NCI-H524 treated with DMSO at 0.1 percent for 48 hours (cell line): ENCODE data around the gene DNER.
"Not testable (repeated sequence)": the region's sequence is repeated elsewhere in the genome, so short reads cannot be mapped to it uniquely, and the experiment has no call there.

ENCODE experiments used
- DNase-seq: peaks from one replicate; lab custom pipeline; 2025; lab: John Stamatoyannopoulos, UW

DNER gene

DNA sequence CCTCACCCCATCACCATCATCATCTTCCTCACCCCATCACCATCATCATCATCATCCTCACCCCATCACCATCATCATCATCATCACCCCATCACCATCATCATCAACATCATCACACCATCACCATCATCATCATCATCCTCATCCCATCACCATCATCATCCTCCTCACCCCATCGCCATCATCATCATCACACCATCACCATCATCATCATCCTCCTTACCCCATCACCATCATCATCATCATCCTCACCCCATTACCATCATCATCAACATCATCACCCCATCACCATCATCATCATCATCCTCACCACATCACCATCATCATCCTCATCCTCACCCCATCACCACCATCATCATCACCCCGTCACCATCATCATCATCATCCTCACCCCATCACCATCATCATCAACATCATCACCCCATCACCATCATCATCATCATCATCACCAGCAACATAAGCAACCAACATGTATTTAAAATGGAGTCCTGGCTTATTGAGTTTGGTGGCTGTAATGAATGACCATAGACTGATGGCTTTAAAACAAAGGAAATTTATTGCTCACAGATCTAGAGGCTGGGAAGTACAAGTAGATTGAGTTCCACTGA lies 150.0 kb downstream of the DNER start:
- DNase-seq, result no peak

DNA sequence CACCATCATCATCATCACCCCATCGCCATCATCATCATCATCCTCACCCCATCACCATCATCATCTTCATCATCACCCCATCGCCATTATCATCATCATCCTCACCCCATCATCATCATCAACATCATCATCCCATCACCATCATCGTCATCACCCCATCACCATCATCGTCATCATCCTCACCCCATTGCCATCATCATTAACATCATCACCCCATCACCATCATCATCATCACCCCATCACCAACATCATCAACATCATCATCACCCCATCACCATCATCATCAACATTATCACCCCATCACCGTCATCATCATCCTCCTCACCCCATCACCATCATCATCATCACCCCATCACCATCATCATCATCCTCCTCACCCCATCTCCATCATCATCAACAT lies 151.0 kb downstream of the DNER start:
- no peak for DNase-seq

- no peak for DNase-seq
These were observed 151.8 kb downstream of the DNER start for GRCh38 chr2:229562472-229563127.

DNA sequence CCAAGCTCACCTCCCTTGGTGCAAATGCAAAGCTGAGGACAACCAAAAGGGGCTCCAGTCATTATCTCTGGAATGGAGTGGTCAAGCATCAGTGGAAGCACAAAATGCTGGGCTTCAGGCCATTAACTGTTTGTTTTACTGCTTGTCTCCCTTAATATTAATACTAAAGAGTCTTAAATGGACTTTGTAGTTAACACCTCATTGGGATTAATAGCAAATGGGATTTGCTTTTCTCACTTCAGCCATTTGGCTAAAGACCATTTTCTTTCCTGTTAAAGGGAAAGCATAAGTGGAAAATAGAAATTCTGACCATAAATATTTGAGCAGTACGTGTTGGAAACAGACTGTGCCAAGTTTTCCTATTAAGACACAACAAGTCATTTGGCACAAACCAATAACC lies 154.4 kb downstream of the DNER start:
- DNase-seq, result no peak

GRCh38 chr2:229553091-229553490 lies 161.3 kb downstream of the DNER start:
- DNase-seq, result no peak

DNA sequence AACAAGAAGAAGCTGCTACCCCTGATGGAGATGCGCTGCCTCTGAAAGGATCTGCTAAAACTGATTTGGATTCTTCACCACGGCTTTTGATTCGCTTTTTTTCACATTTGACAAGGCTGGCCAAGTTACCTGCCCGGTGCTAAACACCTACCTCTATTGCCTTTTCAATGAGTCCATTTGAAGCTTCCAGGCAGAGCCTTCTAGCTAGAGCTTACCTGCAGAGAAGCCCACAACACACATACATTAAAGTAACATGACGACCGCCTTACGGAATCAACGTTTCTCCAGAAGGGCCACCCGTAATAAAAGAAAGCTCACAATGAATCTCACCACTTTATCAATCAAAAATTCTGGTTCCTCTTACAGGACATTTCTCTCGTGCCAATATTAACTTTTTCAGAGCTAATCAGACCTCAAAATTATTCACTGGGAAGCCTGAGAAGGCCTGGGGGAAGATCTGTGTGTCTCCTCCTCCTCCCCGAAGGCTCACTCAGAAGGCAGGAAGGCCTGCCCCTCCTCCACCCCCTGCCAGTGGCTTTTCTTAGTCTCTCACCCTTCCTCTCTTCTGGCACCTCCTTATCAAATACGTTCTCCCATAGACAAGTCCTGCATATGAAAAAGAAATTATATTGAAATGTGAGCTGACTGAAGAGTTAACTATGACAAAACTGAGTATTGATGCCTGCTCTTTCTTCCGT lies 171.0 kb downstream of the DNER start:
- no peak for DNase-seq

DNA sequence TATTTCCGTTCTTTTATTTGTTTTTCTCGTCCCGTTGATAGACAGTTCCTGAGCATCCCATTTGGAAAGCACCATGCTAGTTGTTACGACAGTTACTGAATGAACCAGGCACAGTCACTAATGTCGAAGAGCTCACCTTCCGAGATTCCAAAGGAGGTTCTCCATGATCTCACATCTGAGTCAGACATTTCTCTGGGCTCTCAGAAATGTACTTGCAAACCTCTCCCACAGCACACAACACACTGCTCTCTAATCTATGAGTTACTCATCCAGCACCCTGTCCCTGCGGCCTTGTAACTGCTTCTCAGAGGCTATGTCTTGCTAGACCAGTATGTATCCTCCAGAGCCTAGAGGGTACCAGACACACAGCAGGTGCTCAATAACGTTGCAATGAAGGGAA lies 174.7 kb downstream of the DNER start:
- no peak for DNase-seq

- DNase-seq, result no peak
These were observed 182.8 kb downstream of the DNER start for GRCh38 chr2:229531594-229531993.

DNA sequence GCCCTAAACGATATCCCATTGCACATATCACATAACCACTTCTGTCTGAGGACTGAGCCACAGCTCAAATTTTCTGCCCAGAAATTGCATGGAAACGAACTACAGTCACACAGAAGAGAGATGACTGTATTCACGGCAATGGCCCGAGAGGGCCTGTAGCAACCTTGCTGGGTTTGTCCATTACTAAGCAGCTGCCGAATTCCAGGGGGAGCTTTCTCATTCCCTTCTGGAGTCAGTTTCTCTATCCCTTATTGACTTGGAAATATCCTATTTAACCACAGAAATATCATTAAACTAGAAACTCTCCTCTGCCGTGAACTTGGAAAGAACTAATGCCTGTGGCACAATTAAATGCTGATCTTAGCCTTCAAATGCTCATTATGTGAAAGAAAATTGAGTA lies 183.9 kb downstream of the DNER start:
- DNase-seq, result no peak

- no peak for DNase-seq
These were observed 185.5 kb downstream of the DNER start for GRCh38 chr2:229528846-229529245.

DNA sequence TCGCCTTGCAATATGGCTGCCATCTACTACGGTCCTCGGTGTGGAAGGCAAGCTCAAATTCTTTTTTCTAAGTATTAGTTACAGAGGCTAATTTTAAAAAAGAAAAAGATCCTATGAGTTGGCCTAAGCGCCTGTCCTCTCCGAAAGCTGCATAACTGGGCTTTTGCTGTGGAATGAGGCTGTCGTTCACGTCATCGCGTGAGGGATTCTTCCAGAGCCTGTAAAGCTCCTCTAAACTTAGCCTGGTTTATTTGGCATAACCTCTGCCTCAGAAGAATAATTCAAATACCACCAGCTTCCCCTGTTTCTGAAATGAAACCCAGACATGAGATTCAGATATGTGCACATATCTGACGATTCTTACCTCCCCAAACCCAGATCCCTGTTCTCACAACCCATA lies 187.4 kb downstream of the DNER start:
- no peak for DNase-seq

- DNase-seq, result no peak
These were observed 189.6 kb downstream of the DNER start for GRCh38 chr2:229524799-229525198.

- no peak for DNase-seq
These were observed 190.7 kb downstream of the DNER start for GRCh38 chr2:229523663-229524062.

DNA sequence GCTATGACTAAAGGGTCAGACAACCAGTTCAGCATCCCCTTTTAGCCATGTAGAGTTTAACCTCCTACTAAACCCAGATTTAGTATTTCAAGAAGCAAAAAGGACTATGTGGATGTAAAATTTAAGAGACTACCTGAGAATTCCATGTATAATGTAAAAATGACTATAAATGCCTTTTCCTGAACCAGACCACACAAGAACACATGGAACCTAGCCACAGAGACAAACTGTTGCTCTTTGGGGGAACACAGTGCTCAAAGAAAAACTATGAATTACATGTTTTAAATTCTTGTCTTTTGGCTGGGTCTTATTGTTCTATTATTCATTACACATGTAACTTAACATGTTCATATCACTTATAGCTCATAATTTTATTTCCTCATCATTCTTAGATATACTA lies 192.8 kb downstream of the DNER start:
- no peak for DNase-seq

- DNase-seq, result no peak
These were observed 193.7 kb downstream of the DNER start for GRCh38 chr2:229520691-229521096.

DNA sequence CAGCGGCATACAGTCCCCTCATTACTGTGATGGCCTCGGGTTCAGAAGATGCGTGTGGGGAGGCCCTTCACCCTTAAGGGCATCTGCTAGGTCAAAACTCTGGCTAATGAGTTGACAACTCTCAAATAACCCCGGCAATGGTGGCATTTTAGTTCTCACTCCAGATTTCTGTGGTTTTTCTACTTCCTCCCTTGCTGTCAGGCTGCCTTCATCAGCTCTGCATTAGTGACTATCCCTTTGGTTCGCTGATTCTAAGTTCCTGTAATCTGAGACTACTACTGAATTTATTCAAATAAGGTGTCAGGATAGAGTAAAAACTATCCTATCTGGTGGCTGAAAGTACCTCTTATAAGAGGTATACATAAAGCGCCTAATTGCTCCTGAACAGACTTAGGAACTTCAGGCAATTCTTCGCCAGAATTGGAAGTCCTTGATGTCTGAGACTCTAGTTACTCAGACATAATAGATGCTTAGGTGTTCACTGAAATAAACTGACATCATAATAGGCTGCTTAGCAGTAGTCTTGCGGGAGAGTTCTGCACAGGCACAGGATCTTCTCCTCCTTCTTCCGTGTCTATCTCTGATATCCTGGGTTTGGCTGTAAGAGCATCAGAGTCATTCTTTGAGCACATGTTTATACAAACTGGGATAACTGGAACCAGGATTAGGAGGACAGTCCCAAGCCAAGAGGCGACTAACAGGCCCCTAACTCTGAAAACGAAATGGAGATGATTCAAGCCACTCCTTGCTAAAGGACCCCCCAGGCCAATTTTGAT lies 194.5 kb downstream of the DNER start:
- no peak for DNase-seq

- no peak for DNase-seq
These were observed 200.0 kb downstream of the DNER start for GRCh38 chr2:229514273-229514895.

DNA sequence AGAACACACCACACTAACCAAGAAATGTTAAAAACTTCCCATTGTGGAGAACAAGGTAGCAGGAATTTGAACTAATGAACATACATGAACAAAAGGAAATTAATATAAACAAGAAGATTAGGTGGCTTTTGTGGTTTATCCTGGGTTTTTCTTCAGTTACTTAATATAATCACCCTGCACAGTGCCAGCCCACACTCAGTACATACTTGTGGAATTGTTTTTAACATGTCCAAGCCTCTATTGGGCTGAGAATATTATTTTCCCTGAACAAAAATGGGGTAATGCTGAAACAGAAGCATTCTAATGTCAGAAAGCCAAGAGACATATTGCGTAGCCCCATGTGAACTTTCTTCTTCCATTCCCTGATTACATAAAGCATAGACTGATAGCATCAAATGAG lies 202.8 kb downstream of the DNER start:
- no peak for DNase-seq

DNA sequence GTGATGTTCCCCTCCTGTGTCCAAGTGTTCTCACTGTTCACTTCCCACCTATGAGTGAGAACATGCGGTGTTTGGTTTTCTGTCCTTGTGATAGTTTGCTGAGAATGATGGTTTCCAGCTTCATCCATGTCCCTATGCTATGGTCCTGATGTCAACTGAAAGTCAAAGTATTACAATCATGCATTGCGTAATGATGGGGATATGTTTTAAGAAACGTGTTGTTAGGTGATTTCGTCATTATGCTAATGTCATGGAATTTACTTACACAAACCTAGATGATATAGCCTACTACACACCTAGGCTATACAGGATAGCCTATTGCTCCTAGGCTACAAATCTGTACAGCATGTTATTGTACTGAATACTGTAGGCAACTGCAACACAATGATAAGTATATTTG lies 207.7 kb downstream of the DNER start:
- not testable (repeated sequence) for DNase-seq

- DNase-seq, result no peak
These were observed 213.1 kb downstream of the DNER start for GRCh38 chr2:229501051-229501794.

DNA sequence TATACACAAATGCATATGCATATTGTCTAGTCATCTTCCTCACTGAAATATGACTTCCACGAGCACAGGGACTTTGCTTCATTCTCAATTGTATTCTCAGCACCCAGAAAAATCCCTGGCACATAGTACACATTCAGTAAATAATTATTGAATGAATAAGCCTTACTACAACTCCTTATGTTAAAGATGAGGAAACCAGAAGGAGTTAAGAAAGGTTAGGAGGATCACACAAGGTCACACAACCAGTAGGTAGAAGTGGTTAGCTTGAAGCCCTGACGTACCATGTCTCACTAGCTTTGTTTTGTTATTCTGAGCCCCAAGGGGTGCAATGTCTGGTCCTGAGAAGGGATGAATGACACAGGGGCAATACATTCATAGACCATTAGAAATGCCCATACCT lies 222.3 kb downstream of the DNER start:
- no peak for DNase-seq

DNA sequence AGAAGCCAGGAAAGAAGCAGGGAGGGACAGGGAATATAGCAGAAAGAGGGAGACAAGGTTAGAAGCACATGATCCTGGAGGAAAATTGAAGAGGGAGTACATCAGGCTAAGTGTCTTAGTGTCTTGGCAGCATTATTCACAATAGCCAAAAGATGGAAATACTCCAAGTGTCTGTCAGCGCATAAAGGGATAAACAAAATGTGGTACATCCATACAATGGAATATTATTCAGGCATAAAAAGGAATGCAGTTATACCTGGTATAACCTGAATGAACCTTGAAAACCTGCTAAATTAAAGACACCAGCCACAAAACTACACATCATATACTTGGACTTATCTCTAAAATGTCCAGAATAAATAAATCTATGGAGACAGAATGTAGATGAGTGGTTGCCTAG lies 224.2 kb downstream of the DNER start:
- no peak for DNase-seq
